HEK293T (cell line): ENCODE data around the gene OR2J3.
A peak's percentile ranks its signal among the peaks of the same experiment; 100 is the strongest.

Experiments
- CTCF ChIA-PET: fragments of 350-600 bp; formaldehyde crosslinking; extraction: SDS; loops from one replicate; lab custom pipeline; 2021; ENCODE audit warnings: antibody characterized with exemption, inconsistent platforms; lab: Yijun Ruan, JAX
- POLR2A ChIA-PET: fragments of 350-600 bp; formaldehyde crosslinking; extraction: SDS; loops from one replicate; lab custom pipeline; 2020; ENCODE audit warnings: antibody characterized with exemption, inconsistent platforms; lab: Yijun Ruan, JAX
- DNase-seq: peaks from one replicate; pipeline ENCODE4 v3.0.0; 2012; ENCODE audit warnings: mixed read lengths; ENCODE audit errors: extremely low spot score
- ARNT ChIP-seq: fragments of 450-650 bp; IDR thresholded peaks from 2 replicates; pipeline ENCODE4 v1.6.1; 2017; ENCODE audit warnings: mild to moderate bottlenecking
- BHLHE40 ChIP-seq: fragments of 450-650 bp; IDR thresholded peaks from 2 replicates; pipeline ENCODE4 v1.6.1; 2016; ENCODE audit warnings: mild to moderate bottlenecking, moderate library complexity, borderline replicate concordance
- CTBP1 ChIP-seq: fragments of 450-650 bp; IDR thresholded peaks from 2 replicates; pipeline ENCODE4 v1.6.1; 2016; ENCODE audit warnings: borderline replicate concordance
- ELF4 ChIP-seq: fragments of 450-650 bp; IDR thresholded peaks from 2 replicates; pipeline ENCODE4 v1.6.1; 2017; ENCODE audit warnings: antibody characterized with exemption
- FOXA1 ChIP-seq: fragments of 450-650 bp; IDR thresholded peaks from 2 replicates; pipeline ENCODE4 v1.6.1; 2016; ENCODE audit warnings: mild to moderate bottlenecking
- FOXK2 ChIP-seq: fragments of 450-650 bp; IDR thresholded peaks from 2 replicates; pipeline ENCODE4 v1.6.1; 2016; ENCODE audit warnings: mild to moderate bottlenecking
- FOXM1 ChIP-seq: fragments of 450-650 bp; IDR thresholded peaks from 2 replicates; pipeline ENCODE4 v1.6.1; 2017; ENCODE audit warnings: mild to moderate bottlenecking, borderline replicate concordance
- HDGF ChIP-seq: fragments of 450-650 bp; IDR thresholded peaks from 2 replicates; pipeline ENCODE4 v1.6.1; 2017; ENCODE audit warnings: antibody characterized with exemption, borderline replicate concordance
- L3MBTL2 ChIP-seq: fragments of 450-650 bp; conservative IDR thresholded peaks from 2 replicates; pipeline ENCODE4 v1.6.1; 2016; ENCODE audit warnings: mild to moderate bottlenecking
- LEF1 ChIP-seq: fragments of 450-650 bp; IDR thresholded peaks from 2 replicates; pipeline ENCODE4 v1.6.1; 2017; ENCODE audit warnings: mild to moderate bottlenecking, borderline replicate concordance
- NFRKB ChIP-seq: fragments of 450-650 bp; IDR thresholded peaks from 2 replicates; pipeline ENCODE4 v1.6.1; 2016; ENCODE audit warnings: mild to moderate bottlenecking, moderate library complexity
- PKNOX1 ChIP-seq: fragments of 450-650 bp; IDR thresholded peaks from 2 replicates; pipeline ENCODE4 v1.6.1; 2016
- SP1 ChIP-seq: fragments of 450-650 bp; IDR thresholded peaks from 2 replicates; pipeline ENCODE4 v1.6.1; 2017
- SUZ12 ChIP-seq: fragments of 450-650 bp; IDR thresholded peaks from 2 replicates; pipeline ENCODE4 v1.6.1; 2016; ENCODE audit warnings: mild to moderate bottlenecking
- TARDBP ChIP-seq: fragments of 450-650 bp; IDR thresholded peaks from 2 replicates; pipeline ENCODE4 v1.6.1; 2016
- ZNF384 ChIP-seq: fragments of 450-650 bp; IDR thresholded peaks from 2 replicates; pipeline ENCODE4 v1.6.1; 2016

OR2J3 gene

GRCh38 chr6:29107758-29108157 is at the start of gene OR2J3:
TSS of gene OR2J3 (plus strand) at chr6:29108058. CDS start at chr6:29111891, 3,833 bp downstream.
- DNase-seq, result no peak
- CTCF ChIA-PET, result no interaction called here
- POLR2A ChIA-PET, result no interaction called here
- TF ChIP-seq TARDBP, result no peak
- TF ChIP-seq ELF4, result no peak
- no peak for TF ChIP-seq FOXM1
- TF ChIP-seq SP1, result no peak
- TF ChIP-seq SUZ12, result no peak
- no peak for TF ChIP-seq ARNT

GRCh38 chr6:29071831-29072723 is 35.8 kb upstream of the OR2J3 start:
- DNase-seq, result peak; percentile 75
- TF ChIP-seq L3MBTL2, result 0 out of 2 replicates have a peak, but pooled peaks have one; percentile 19
- no peak for TF ChIP-seq ARNT
- POLR2A ChIA-PET, result no interaction called here
- CTCF ChIA-PET, result no interaction called here

GRCh38 chr6:29079203-29079602 is 28.7 kb upstream of the OR2J3 start:
- CTCF ChIA-PET, result no interaction called here
- no peak for TF ChIP-seq FOXK2
- POLR2A ChIA-PET, result no interaction called here
- DNase-seq, result no peak

- ChIA-PET POLR2A (no interaction called here), CTCF (no interaction called here)
- no peak for DNase-seq
- TF ChIP-seq PKNOX1 (no peak), SUZ12 (no peak), ELF4 (no peak), ARNT (no peak), HDGF (no peak), SP1 (no peak), TARDBP (no peak), FOXK2 (no peak), FOXA1 (no peak), NFRKB (no peak), ZNF384 (no peak), LEF1 (no peak), FOXM1 (no peak), CTBP1 (no peak), L3MBTL2 (no peak)
These were observed 26.5 kb upstream of the OR2J3 start for GRCh38 chr6:29081312-29081711.

GRCh38 chr6:29082457-29082856 is 25.4 kb upstream of the OR2J3 start:
- TF ChIP-seq FOXA1, result no peak
- no peak for TF ChIP-seq FOXK2
- TF ChIP-seq L3MBTL2, result no peak
- TF ChIP-seq ZNF384, result no peak
- no peak for TF ChIP-seq LEF1
- TF ChIP-seq HDGF, result no peak
- TF ChIP-seq SP1, result no peak
- no peak for TF ChIP-seq SUZ12
- no peak for TF ChIP-seq ARNT
- TF ChIP-seq BHLHE40, result no peak
- ChIA-PET CTCF (interaction anchor here (0.9 kb wide), 1 partner anchor 10 kb away, joined by 3 read pairs; no protein-coding TSS in a partner anchor), POLR2A (no interaction called here)
- DNase-seq, result no peak

- CTCF ChIA-PET, result no interaction called here
- no peak for DNase-seq
- POLR2A ChIA-PET, result no interaction called here
- TF ChIP-seq LEF1, result no peak
- TF ChIP-seq TARDBP, result no peak
- TF ChIP-seq CTBP1, result no peak
- TF ChIP-seq NFRKB, result no peak
- no peak for TF ChIP-seq ELF4
- no peak for TF ChIP-seq L3MBTL2
- no peak for TF ChIP-seq SUZ12
- no peak for TF ChIP-seq ZNF384
- TF ChIP-seq SP1, result no peak
- TF ChIP-seq FOXM1, result no peak
- TF ChIP-seq HDGF, result no peak
- TF ChIP-seq FOXA1, result no peak
- TF ChIP-seq ARNT, result no peak
- TF ChIP-seq PKNOX1, result no peak
- TF ChIP-seq BHLHE40, result no peak
- TF ChIP-seq FOXK2, result no peak
These were observed 20.6 kb upstream of the OR2J3 start, which contains the start of gene OR2B3 for GRCh38 chr6:29087213-29087612. TSS of gene OR2B3 (minus strand) at chr6:29087313. CDS start at chr6:29087248, 65 bp downstream.

GRCh38 chr6:29092957-29093356 is 14.9 kb upstream of the OR2J3 start:
- DNase-seq, result no peak
- TF ChIP-seq LEF1 (no peak), FOXK2 (no peak), HDGF (no peak), BHLHE40 (no peak), ARNT (no peak), PKNOX1 (no peak), FOXA1 (no peak), NFRKB (no peak), TARDBP (no peak), ELF4 (no peak), SP1 (no peak), L3MBTL2 (no peak), CTBP1 (no peak), SUZ12 (no peak), ZNF384 (no peak), FOXM1 (no peak)
- ChIA-PET CTCF (interaction anchor here (1.0 kb wide), 1 partner anchor 10 kb away, joined by 3 read pairs; no protein-coding TSS in a partner anchor), POLR2A (no interaction called here)
